ENCODE measurements around the gene PSMD1.

PSMD1 gene

GRCh38 chr2:231211486-231211885 is 154.8 kb downstream of the PSMD1 start:
- no peak for DNase-seq

GRCh38 chr2:231212329-231212845 is 155.7 kb downstream of the PSMD1 start:
- no peak for DNase-seq

GRCh38 chr2:231213931-231214642 is 157.4 kb downstream of the PSMD1 start:
- no peak for DNase-seq

- DNase-seq, result no peak
Measured at GRCh38 chr2:231218366-231218765, 161.7 kb downstream of the PSMD1 start.

GRCh38 chr2:231219289-231219688 is 162.6 kb downstream of the PSMD1 start:
- no peak for DNase-seq

GRCh38 chr2:231221761-231222160 is 165.1 kb downstream of the PSMD1 start:
- DNase-seq, result no peak

Data from suppressor macrophage (primary cell).